Thoracic aorta (tissue), 2 donors: Measurements from ENCODE around the gene PABPC1L. TPM values are rescaled to one million over a fixed set of nuclear protein-coding genes. Genes with fewer than 3 reads are reported as not detected.

Experiments
- ATAC-seq: fragments of 150-250 bp; one replicate; pipeline ENCODE4 v1.8.0; 2017; ENCODE audit warnings: low read depth; ENCODE audit not compliant: insufficient number of reproducible peaks, low FRiP score
- DNase-seq: peaks from one replicate; pipeline ENCODE4 v3.0.0-alpha.2; 2020; ENCODE audit warnings: low spot score
- H3K27ac ChIP-seq, 2 donors: fragments of 200-600 bp; sonication (generic); 1 replicate in 1 of 2; 2 replicates in 1 of 2; pipeline ENCODE4 v1.5.1; 2016; ENCODE audit warnings: mild to moderate bottlenecking in 2 of 2, moderate library complexity in 2 of 2
- H3K27me3 ChIP-seq: fragments of 200-600 bp; sonication (generic); replicated peaks from 2 replicates; pipeline ENCODE4 v1.6.0; 2016; ENCODE audit warnings: mild to moderate bottlenecking; ENCODE audit not compliant: insufficient read depth
- H3K36me3 ChIP-seq: fragments of 200-600 bp; sonication (generic); one replicate; pipeline ENCODE4 v1.5.1; 2016
- H3K4me1 ChIP-seq, 2 donors: fragments of 200-600 bp; sonication (generic); 1 replicate in 1 of 2; 2 replicates in 1 of 2; pipeline versions ENCODE4 v1.5.1 to v1.6.0; 2016; ENCODE audit warnings: low read depth in 2 of 2, mild to moderate bottlenecking in 1 of 2; ENCODE audit not compliant: control insufficient read depth in 1 of 2
- H3K4me3 ChIP-seq: fragments of 200-600 bp; sonication (generic); 2 replicates; pipeline ENCODE4 v1.5.1; 2016; ENCODE audit warnings: mild to moderate bottlenecking
- H3K9me3 ChIP-seq: fragments of 200-600 bp; sonication (generic); 2 replicates; pipeline ENCODE4 v1.5.1; 2016
- CTCF ChIP-seq: fragments of 200-600 bp; sonication (generic); IDR thresholded peaks from one replicate; pipeline ENCODE4 v1.5.1; 2019; ENCODE audit warnings: antibody characterized with exemption
- total RNA-seq, 2 donors: library from RNA; depleted of rRNA; stranded (reverse); fragments of >200 nt; gene quantifications; one replicate each; pipeline versions ENCODE4 v1.1.0 to v1.2.3, GENCODE V29; 2016

The PABPC1L gene
- total RNA-seq, 2 donors from 2014 or later: 29.5 to 33.2 TPM

- peak within 1 kb of the TSS; percentile 95 for H3K4me3 ChIP-seq
- peak; percentile 93 for DNase-seq
- peaks cover 32 to 47% of the 10 kb centered on the region in 2 donors for H3K4me1 ChIP-seq
- TF ChIP-seq CTCF: peak; percentile 45
- peak; percentile 97 for ATAC-seq
- H3K9me3 ChIP-seq: no peaks in the 10 kb centered on the region
- no peaks in the 10 kb centered on the region for H3K27me3 ChIP-seq
- H3K36me3 ChIP-seq: no peaks in the 10 kb centered on the region
- peak within 1 kb of the TSS; percentile 97 for H3K27ac ChIP-seq
Measured at GRCh38 chr20:44885392-44886265, 24.2 kb upstream of the PABPC1L start, which contains the start of gene YWHAB. Gene YWHAB (plus strand): TSS chr20:44885705. CDS start chr20:44901534, 15,829 bp downstream.

GRCh38 chr20:44886266-44886651, 23.6 kb upstream of the PABPC1L start:
- ATAC-seq (no peak), DNase-seq (no peak)
- H3K36me3 ChIP-seq: no peaks in the 10 kb centered on the region
- no peak for TF ChIP-seq CTCF
- no peaks in the 10 kb centered on the region for H3K9me3 ChIP-seq
- peak overlapping the region; percentile 95 for H3K4me3 ChIP-seq
- H3K27ac ChIP-seq: peak overlapping the region; percentile 97
- H3K27me3 ChIP-seq: no peaks in the 10 kb centered on the region
- H3K4me1 ChIP-seq: peaks cover 32 to 51% of the 10 kb centered on the region in 2 donors

GRCh38 chr20:44886828-44887227, 23.0 kb upstream of the PABPC1L start:
- ATAC-seq (no peak), DNase-seq (no peak)
- no peaks in the 10 kb centered on the region for H3K27me3 ChIP-seq
- peak overlapping the region; percentile 97 for H3K27ac ChIP-seq
- H3K9me3 ChIP-seq: no peaks in the 10 kb centered on the region
- peak overlapping the region; percentile 95 for H3K4me3 ChIP-seq
- no peaks in the 10 kb centered on the region for H3K36me3 ChIP-seq
- peaks cover 35 to 56% of the 10 kb centered on the region in 2 donors for H3K4me1 ChIP-seq
- no peak for TF ChIP-seq CTCF

GRCh38 chr20:44887466-44887865, 22.4 kb upstream of the PABPC1L start:
- ATAC-seq: no peak
- no peaks in the 10 kb centered on the region for H3K27me3 ChIP-seq

More at GRCh38 chr20:44887466-44887865, 22.4 kb upstream of the PABPC1L start:
- TF ChIP-seq CTCF: no peak
- H3K27ac ChIP-seq: no peak overlapping the region
- H3K36me3 ChIP-seq: no peaks in the 10 kb centered on the region
- H3K4me1 ChIP-seq: peaks cover 35 to 59% of the 10 kb centered on the region in 2 donors
- DNase-seq: no peak
- peak overlapping the region; percentile 95 for H3K4me3 ChIP-seq
- H3K9me3 ChIP-seq: no peaks in the 10 kb centered on the region
